HG03565 (cell line): ENCODE measurements around the gene AP4S1.
A peak's percentile ranks its signal among the peaks of the same experiment; 100 is the strongest.

Source experiments
- ATAC-seq: cut with Tn5 transposase; IDR thresholded peaks from one replicate; pipeline ENCODE4 v1.9.1; 2021; ENCODE audit warnings: mild to moderate bottlenecking, moderate library complexity; ENCODE audit not compliant: unreplicated experiment

AP4S1 gene

GRCh38 chr14:31127690-31128089 is 102.2 kb downstream of the AP4S1 start:
- peak; percentile 71 for ATAC-seq

- no peak for ATAC-seq
Observed at GRCh38 chr14:31128601-31129526, 103.4 kb downstream of the AP4S1 start.

GRCh38 chr14:31133133-31133532 is 107.7 kb downstream of the AP4S1 start:
- ATAC-seq: no peak

GRCh38 chr14:31137214-31137889 is 111.9 kb downstream of the AP4S1 start:
- no peak for ATAC-seq

GRCh38 chr14:31138301-31138700 is 112.9 kb downstream of the AP4S1 start:
- ATAC-seq: no peak

- ATAC-seq: no peak
Observed at GRCh38 chr14:31139301-31139847, 113.9 kb downstream of the AP4S1 start.

- ATAC-seq: no peak
Observed at GRCh38 chr14:31142455-31143087, 117.1 kb downstream of the AP4S1 start.
